NB4 (cell line): ENCODE results near the gene MATK.

Experiments
- MAX ChIP-seq: IDR thresholded peaks from 2 replicates; pipeline ENCODE4 v1.6.1; 2011; ENCODE audit warnings: low read depth, low read length
- MYC ChIP-seq: IDR thresholded peaks from 2 replicates; pipeline ENCODE4 v1.6.1; 2011; ENCODE audit warnings: low read depth, low read length
- POLR2A ChIP-seq: IDR thresholded peaks from 2 replicates; pipeline ENCODE4 v1.6.1; 2011; ENCODE audit warnings: mild to moderate bottlenecking; ENCODE audit not compliant: insufficient read length; ENCODE audit errors: extremely low read depth
- TF ChIP-seq, protein P1 (sequence below): IDR thresholded peaks from one replicate; pipeline ENCODE4 v1.5.1; 2012; ENCODE audit warnings: low read depth, low read length

- TF ChIP-seq POLR2A: no peak
- TF ChIP-seq, protein P1, sequence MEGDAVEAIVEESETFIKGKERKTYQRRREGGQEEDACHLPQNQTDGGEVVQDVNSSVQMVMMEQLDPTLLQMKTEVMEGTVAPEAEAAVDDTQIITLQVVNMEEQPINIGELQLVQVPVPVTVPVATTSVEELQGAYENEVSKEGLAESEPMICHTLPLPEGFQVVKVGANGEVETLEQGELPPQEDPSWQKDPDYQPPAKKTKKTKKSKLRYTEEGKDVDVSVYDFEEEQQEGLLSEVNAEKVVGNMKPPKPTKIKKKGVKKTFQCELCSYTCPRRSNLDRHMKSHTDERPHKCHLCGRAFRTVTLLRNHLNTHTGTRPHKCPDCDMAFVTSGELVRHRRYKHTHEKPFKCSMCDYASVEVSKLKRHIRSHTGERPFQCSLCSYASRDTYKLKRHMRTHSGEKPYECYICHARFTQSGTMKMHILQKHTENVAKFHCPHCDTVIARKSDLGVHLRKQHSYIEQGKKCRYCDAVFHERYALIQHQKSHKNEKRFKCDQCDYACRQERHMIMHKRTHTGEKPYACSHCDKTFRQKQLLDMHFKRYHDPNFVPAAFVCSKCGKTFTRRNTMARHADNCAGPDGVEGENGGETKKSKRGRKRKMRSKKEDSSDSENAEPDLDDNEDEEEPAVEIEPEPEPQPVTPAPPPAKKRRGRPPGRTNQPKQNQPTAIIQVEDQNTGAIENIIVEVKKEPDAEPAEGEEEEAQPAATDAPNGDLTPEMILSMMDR: no peak
- no peak for TF ChIP-seq MAX
- no peak for TF ChIP-seq MYC
Measured at GRCh38 chr19:3821156-3821555, 35.0 kb upstream of the MATK start.
